Measurements from ENCODE around the gene FMN1.

The FMN1 gene

GRCh38 chr15:33114374-33114717, 80.2 kb downstream of the FMN1 start:
- TF ChIP-seq GATA2 (IDR thresholded peaks at IDR 0.05; ENCODE audit: low read depth, low read length) (no peak), GATA3 (IDR thresholded peaks at IDR 0.05; ENCODE audit: low read depth, low read length) (no peak)

GRCh38 chr15:33113666-33114373, 80.7 kb downstream of the FMN1 start:
- TF ChIP-seq GATA2 (IDR thresholded peaks at IDR 0.05; ENCODE audit: low read depth, low read length) (no peak), GATA3 (IDR thresholded peaks at IDR 0.05; ENCODE audit: low read depth, low read length) (no peak)

DNA sequence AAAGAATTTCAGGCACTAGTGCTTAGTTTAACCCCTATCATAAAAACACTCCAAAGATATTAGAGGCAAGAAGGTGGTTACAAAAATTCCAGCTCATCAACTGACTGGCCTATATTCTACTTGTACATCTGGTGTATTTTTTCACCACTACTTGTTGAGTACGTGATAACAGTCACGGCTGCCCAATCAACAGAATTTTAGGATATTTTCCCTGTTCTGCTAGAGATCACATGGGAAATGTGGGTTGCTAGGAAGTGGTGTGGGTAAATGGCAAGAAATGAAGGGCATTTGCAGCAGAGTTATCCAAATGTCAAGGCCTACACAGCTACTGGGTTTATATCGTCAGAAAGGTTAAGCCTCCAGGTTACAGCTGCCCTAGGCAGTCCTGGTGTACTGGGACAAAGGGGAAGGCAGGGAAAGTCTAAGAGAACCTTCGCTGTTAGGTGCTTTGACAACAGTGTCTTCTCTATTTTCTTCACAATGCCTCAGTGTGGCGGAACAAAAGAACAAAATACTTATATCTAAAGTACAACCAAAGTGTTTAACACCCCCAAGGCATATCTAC, 81.9 kb downstream of the FMN1 start:
- TF ChIP-seq GATA2 (IDR thresholded peaks at IDR 0.05; ENCODE audit: low read depth, low read length), result no peak

GRCh38 chr15:33111041-33111451, 83.5 kb downstream of the FMN1 start:
- TF ChIP-seq GATA3 (IDR thresholded peaks at IDR 0.05; ENCODE audit: low read depth, low read length), result no peak
- no peak for TF ChIP-seq GATA2 (IDR thresholded peaks at IDR 0.05; ENCODE audit: low read depth, low read length)

DNA sequence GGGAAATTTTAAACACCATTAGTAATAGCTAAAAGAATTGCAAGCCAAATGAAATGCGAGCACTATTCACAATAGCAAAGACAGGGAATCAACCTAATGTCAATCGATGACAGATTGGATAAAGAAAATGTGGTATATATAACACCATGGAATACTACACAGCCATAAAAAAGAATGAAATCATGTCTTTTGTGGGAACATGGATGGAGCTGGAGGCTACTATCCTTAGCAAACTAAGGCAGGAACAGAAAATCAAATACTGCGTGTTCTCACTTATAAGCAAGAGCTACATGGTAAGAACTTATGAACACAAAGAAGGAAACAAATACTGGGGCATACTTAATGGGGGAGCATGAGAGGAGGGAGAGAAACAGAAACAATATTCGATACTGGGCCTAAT, 85.2 kb downstream of the FMN1 start:
- no peak for TF ChIP-seq GATA3 (IDR thresholded peaks at IDR 0.05; ENCODE audit: low read depth, low read length)
- no peak for TF ChIP-seq GATA2 (IDR thresholded peaks at IDR 0.05; ENCODE audit: low read depth, low read length)

GRCh38 chr15:33108518-33108917, 86.0 kb downstream of the FMN1 start:
- TF ChIP-seq GATA2 (IDR thresholded peaks at IDR 0.05; ENCODE audit: low read depth, low read length), result no peak
- no peak for TF ChIP-seq GATA3 (IDR thresholded peaks at IDR 0.05; ENCODE audit: low read depth, low read length)

GRCh38 chr15:33107950-33108349, 86.6 kb downstream of the FMN1 start:
- TF ChIP-seq GATA3 (IDR thresholded peaks at IDR 0.05; ENCODE audit: low read depth, low read length) (no peak), GATA2 (IDR thresholded peaks at IDR 0.05; ENCODE audit: low read depth, low read length) (no peak)

DNA sequence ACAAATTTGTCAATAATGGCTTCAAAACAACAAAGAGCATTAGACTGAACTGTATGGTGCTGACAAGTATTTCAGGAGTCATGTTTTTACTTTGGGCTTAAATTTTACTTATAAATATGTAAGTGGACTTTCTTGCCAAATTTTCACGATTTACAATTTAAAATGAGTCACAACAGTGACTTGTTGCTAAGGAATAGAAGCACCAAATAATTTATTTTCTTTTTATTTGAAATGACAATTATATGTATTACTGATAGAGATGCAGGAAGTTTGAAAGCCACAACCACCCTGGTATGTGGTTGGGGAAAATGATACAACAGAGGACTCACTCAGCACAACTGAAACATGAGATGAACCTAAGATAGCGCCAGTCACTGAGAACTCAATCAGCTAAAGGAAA, 90.3 kb downstream of the FMN1 start:
- TF ChIP-seq GATA3 (IDR thresholded peaks at IDR 0.05; ENCODE audit: low read depth, low read length) (no peak), GATA2 (IDR thresholded peaks at IDR 0.05; ENCODE audit: low read depth, low read length) (no peak)

- no peak for TF ChIP-seq GATA2 (IDR thresholded peaks at IDR 0.05; ENCODE audit: low read depth, low read length)
- TF ChIP-seq GATA3 (IDR thresholded peaks at IDR 0.05; ENCODE audit: low read depth, low read length), result no peak
Measured at GRCh38 chr15:33101036-33101435, 93.5 kb downstream of the FMN1 start.

DNA sequence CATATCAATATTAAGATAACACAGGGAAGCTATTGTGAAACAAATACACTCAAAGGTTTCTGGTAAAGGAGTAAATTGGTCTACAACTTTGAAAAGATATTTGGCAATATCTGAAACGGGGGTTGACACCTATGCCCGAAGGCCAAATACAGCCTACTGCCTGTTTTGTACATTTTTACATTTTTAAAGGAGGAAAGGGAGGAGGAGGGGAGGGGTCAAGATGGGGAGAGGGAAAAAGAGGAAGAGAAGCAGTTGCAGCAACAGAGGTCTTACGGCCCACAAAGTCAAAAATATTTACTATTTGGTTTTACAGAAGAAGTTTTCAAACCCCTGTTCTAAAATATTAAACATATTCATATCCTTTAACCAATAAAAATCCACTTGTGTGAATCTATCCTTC, 94.2 kb downstream of the FMN1 start:
- TF ChIP-seq GATA2 (IDR thresholded peaks at IDR 0.05; ENCODE audit: low read depth, low read length) (no peak), GATA3 (IDR thresholded peaks at IDR 0.05; ENCODE audit: low read depth, low read length) (no peak)

- no peak for TF ChIP-seq GATA3 (IDR thresholded peaks at IDR 0.05; ENCODE audit: low read depth, low read length)
- no peak for TF ChIP-seq GATA2 (IDR thresholded peaks at IDR 0.05; ENCODE audit: low read depth, low read length)
Measured at GRCh38 chr15:33099739-33100138, 94.8 kb downstream of the FMN1 start.

DNA sequence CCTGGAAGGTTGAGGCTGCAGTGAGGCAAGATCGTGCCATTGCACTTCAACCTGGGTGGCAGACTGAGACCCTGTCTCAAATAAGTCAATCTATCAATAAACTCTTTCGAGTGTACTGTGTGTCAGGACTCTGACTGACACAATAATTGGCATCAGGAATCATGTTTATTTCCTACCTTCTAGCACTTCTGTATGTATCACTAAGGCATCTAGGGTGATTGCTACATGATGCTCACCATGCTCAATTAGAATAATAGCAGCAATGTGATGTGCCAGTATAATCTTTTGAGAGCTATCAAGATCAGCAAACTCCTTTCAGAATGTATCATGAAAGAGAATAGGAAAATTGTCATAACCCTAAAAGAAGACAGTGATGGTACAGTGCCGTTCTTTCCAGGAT, 95.3 kb downstream of the FMN1 start:
- TF ChIP-seq GATA2 (IDR thresholded peaks at IDR 0.05; ENCODE audit: low read depth, low read length), result no peak
- no peak for TF ChIP-seq GATA3 (IDR thresholded peaks at IDR 0.05; ENCODE audit: low read depth, low read length)

DNA sequence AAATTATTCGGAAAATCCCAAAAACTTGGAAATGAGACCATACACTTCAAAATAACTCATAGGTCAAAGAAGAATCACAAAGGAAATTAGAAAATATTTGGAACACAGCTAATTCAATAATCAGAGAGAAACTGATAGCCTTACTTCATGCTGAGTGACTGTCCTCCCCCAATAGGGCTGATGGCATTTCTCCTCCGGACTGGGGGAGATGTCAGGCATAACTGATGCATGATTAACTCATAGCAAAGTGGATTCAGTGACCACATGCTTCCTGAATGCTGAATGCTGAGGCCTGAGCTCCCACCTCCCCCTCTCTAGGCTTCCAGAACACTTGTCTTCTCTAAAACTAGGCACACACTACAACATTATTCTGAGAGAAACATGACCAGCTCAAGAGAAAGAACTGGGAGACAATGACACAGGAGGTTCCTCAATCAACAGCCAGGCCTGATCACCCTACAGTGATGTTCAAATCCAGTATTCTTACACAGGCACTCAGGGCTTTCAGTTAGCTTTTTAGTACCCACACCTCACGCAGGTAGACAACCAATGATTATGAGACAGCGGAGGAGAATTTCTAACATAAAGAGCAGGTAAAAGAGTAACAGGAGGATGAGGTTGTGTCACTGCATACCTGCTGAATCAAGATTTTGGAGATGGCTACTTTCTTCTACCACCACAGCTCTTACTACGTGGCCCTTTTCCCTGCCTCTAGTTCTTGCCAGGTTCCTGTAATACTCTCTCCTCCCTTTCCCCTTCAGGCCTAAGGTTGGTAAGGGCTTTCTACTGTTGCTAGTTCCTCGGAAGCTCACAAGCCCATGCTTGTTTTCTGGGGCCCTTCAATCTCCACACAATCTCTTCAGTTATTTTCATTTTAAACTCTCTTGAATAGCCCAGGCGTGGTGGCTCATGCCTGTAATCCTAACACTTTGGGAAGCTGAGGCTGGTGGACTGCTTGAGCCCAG, 96.1 kb downstream of the FMN1 start:
- TF ChIP-seq GATA3 (IDR thresholded peaks at IDR 0.05; ENCODE audit: low read depth, low read length), result no peak
- TF ChIP-seq GATA2 (IDR thresholded peaks at IDR 0.05; ENCODE audit: low read depth, low read length), result no peak

GRCh38 chr15:33096134-33096533, 98.4 kb downstream of the FMN1 start:
- TF ChIP-seq GATA3 (IDR thresholded peaks at IDR 0.05; ENCODE audit: low read depth, low read length), result no peak
- TF ChIP-seq GATA2 (IDR thresholded peaks at IDR 0.05; ENCODE audit: low read depth, low read length), result no peak

- TF ChIP-seq GATA3 (IDR thresholded peaks at IDR 0.05; ENCODE audit: low read depth, low read length), result no peak
- no peak for TF ChIP-seq GATA2 (IDR thresholded peaks at IDR 0.05; ENCODE audit: low read depth, low read length)
Measured at GRCh38 chr15:33095641-33096040, 98.9 kb downstream of the FMN1 start.

Measured in SH-SY5Y (cell line).